ENCODE measurements around the gene RNF11.

DNA sequence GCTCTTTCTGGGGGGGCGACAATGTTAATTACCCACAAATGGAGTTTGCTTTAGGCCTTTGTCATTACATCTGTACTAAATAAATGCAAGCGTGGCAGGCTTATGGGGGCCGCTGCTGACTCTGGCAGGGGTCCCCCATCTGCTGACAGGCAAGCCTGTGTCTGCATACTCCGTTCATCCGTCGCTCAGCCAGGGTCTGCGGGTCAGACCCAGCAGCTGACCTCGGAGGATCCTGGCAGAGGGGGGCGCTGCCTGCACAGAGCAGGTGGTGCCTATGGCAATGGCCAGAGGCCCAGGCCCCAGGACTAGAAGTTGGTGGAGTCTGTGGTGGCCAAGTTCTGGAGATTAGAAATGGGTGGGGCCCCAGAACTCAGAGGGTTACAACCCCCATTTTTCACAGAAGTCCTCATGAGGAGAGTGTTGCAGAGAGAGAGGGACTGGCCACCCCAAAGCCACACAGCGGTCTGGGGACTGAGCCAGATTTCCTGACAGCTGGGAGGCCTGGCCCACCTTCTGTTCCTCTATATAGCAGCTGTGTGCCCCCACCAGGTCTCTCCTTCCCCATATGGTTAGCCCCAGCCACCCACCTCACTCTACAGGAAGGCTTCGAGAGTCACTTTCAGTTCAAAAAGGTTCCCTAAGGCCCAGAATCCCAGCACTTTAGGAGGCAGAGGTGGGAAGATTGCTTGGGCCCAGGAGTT, 63.3 kb downstream of the RNF11 start:
- TF ChIP-seq, protein P1, sequence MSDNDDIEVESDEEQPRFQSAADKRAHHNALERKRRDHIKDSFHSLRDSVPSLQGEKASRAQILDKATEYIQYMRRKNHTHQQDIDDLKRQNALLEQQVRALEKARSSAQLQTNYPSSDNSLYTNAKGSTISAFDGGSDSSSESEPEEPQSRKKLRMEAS (IDR thresholded peaks at IDR 0.05): no peak
- TF ChIP-seq POLR2A (IDR thresholded peaks at IDR 0.05; ENCODE audit: control extremely low read depth in 1 of 2, low read depth in 2 of 2, low read length in 2 of 2): no peak
- TF ChIP-seq, protein P2, sequence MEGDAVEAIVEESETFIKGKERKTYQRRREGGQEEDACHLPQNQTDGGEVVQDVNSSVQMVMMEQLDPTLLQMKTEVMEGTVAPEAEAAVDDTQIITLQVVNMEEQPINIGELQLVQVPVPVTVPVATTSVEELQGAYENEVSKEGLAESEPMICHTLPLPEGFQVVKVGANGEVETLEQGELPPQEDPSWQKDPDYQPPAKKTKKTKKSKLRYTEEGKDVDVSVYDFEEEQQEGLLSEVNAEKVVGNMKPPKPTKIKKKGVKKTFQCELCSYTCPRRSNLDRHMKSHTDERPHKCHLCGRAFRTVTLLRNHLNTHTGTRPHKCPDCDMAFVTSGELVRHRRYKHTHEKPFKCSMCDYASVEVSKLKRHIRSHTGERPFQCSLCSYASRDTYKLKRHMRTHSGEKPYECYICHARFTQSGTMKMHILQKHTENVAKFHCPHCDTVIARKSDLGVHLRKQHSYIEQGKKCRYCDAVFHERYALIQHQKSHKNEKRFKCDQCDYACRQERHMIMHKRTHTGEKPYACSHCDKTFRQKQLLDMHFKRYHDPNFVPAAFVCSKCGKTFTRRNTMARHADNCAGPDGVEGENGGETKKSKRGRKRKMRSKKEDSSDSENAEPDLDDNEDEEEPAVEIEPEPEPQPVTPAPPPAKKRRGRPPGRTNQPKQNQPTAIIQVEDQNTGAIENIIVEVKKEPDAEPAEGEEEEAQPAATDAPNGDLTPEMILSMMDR (IDR thresholded peaks at IDR 0.05; ENCODE audit: control extremely low read depth in 1 of 3, insufficient read depth in 1 of 3, low read depth in 1 of 3, low read length in 3 of 3): peak in 2 of 3 experiments; percentile 11 to 16; a peak in 2 of 4 replicates
- TF ChIP-seq RFX5 (IDR thresholded peaks at IDR 0.05; ENCODE audit: borderline replicate concordance, low read depth, low read length): no peak
- TF ChIP-seq JUND (IDR thresholded peaks at IDR 0.05; ENCODE audit: low read length): no peak
- TF ChIP-seq SRF (IDR thresholded peaks at IDR 0.05; ENCODE audit: low read depth, low read length): no peak
- no peak for TF ChIP-seq RXRA (IDR thresholded peaks at IDR 0.05; ENCODE audit: insufficient read depth, low read depth, low read length)
- no peak for TF ChIP-seq EZH2 (IDR thresholded peaks at IDR 0.05; ENCODE audit: low read depth, low read length, severe bottlenecking)
- TF ChIP-seq ZNF274 (IDR thresholded peaks at IDR 0.05; ENCODE audit: borderline replicate concordance, extremely low read depth, low read length): no peak
